Measurements from ENCODE around the gene FBXL7.

The FBXL7 gene

DNA sequence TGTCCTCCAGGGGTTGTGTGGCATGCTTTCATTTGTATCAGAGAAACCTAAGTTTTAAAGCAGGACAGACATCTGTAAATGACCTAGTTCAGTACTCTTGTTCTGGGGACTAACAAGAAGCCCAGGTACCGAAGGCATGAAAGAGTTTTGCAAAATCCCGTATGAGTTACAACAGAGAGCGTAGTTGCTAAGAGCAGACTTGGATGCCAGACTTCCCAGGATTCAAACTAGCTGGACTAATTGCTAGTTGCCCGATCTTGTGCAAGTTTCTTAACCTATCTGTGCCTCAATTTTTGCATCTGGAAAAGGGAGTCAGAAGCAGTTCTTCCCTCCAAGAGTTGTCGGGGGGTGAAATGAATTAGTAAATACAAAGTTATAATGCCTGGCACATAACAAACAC, 20.9 kb downstream of the FBXL7 start:
- ATAC-seq, result no peak

GRCh38 chr5:15521381-15522186, 21.6 kb downstream of the FBXL7 start:
- TF ChIP-seq GLIS3 (CRISPR knock-in tag; IDR thresholded peaks at IDR 0.05), result no peak
- no peak for TF ChIP-seq CREB5 (CRISPR knock-in tag; IDR thresholded peaks at IDR 0.05; ENCODE audit: low read depth)
- no peak for TF ChIP-seq ZFP3 (CRISPR knock-in tag; IDR thresholded peaks at IDR 0.05)
- TF ChIP-seq, protein P1, sequence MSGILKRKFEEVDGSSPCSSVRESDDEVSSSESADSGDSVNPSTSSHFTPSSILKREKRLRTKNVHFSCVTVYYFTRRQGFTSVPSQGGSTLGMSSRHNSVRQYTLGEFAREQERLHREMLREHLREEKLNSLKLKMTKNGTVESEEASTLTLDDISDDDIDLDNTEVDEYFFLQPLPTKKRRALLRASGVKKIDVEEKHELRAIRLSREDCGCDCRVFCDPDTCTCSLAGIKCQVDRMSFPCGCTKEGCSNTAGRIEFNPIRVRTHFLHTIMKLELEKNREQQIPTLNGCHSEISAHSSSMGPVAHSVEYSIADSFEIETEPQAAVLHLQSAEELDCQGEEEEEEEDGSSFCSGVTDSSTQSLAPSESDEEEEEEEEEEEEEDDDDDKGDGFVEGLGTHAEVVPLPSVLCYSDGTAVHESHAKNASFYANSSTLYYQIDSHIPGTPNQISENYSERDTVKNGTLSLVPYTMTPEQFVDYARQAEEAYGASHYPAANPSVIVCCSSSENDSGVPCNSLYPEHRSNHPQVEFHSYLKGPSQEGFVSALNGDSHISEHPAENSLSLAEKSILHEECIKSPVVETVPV (CRISPR knock-in tag; IDR thresholded peaks at IDR 0.05), result no peak
- TF ChIP-seq PATZ1 (CRISPR knock-in tag; IDR thresholded peaks at IDR 0.05; ENCODE audit: borderline replicate concordance), result no peak
- TF ChIP-seq ISL1 (CRISPR knock-in tag; IDR thresholded peaks at IDR 0.05), result no peak
- peak; percentile 63 for ATAC-seq

More for the DNA sequence above, 20.9 kb downstream of the FBXL7 start:
- TF ChIP-seq ZNF565 (CRISPR knock-in tag; conservative IDR thresholded peaks at IDR 0.05; ENCODE audit: low read depth), result no peak
- no peak for TF ChIP-seq CREB5 (CRISPR knock-in tag; IDR thresholded peaks at IDR 0.05; ENCODE audit: low read depth)
- TF ChIP-seq TOX (CRISPR knock-in tag; IDR thresholded peaks at IDR 0.05; ENCODE audit: borderline replicate concordance), result no peak
- no peak for TF ChIP-seq ISL1 (CRISPR knock-in tag; IDR thresholded peaks at IDR 0.05)
- no peak for TF ChIP-seq CSDC2 (CRISPR knock-in tag; IDR thresholded peaks at IDR 0.05)
- TF ChIP-seq ZNF70 (CRISPR knock-in tag; IDR thresholded peaks at IDR 0.05), result no peak
- TF ChIP-seq PATZ1 (CRISPR knock-in tag; IDR thresholded peaks at IDR 0.05; ENCODE audit: borderline replicate concordance), result no peak
- TF ChIP-seq, protein P1 (CRISPR knock-in tag; IDR thresholded peaks at IDR 0.05), result no peak
- TF ChIP-seq TCF4 (CRISPR knock-in tag; IDR thresholded peaks at IDR 0.05; ENCODE audit: borderline replicate concordance), result no peak
- no peak for TF ChIP-seq SNAI2 (CRISPR knock-in tag; IDR thresholded peaks at IDR 0.05)

- ATAC-seq, result peak; percentile 38; the same call in 2 of the 3 replicates
- TF ChIP-seq TOX (CRISPR knock-in tag; IDR thresholded peaks at IDR 0.05; ENCODE audit: borderline replicate concordance) (no peak), PATZ1 (CRISPR knock-in tag; IDR thresholded peaks at IDR 0.05; ENCODE audit: borderline replicate concordance) (no peak), CSDC2 (CRISPR knock-in tag; IDR thresholded peaks at IDR 0.05) (no peak), ZNF70 (CRISPR knock-in tag; IDR thresholded peaks at IDR 0.05) (no peak), GLIS3 (CRISPR knock-in tag; IDR thresholded peaks at IDR 0.05) (no peak), ISL1 (CRISPR knock-in tag; IDR thresholded peaks at IDR 0.05) (no peak), ZFP3 (CRISPR knock-in tag; IDR thresholded peaks at IDR 0.05) (no peak), ESRRG (CRISPR knock-in tag; IDR thresholded peaks at IDR 0.05) (no peak), TSHZ2 (CRISPR knock-in tag; IDR thresholded peaks at IDR 0.05) (no peak), ZFP30 (CRISPR knock-in tag; IDR thresholded peaks at IDR 0.05) (no peak), TCF4 (CRISPR knock-in tag; IDR thresholded peaks at IDR 0.05; ENCODE audit: borderline replicate concordance) (no peak), OSR1 (CRISPR knock-in tag; IDR thresholded peaks at IDR 0.05) (no peak), PPARA (CRISPR knock-in tag; IDR thresholded peaks at IDR 0.05; ENCODE audit: borderline replicate concordance) (no peak)
- TF ChIP-seq, protein P1 (CRISPR knock-in tag; IDR thresholded peaks at IDR 0.05), result no peak
Measured at GRCh38 chr5:15522187-15522520, 22.2 kb downstream of the FBXL7 start.
